Measurements from ENCODE around the gene CHRM5.

Gene CHRM5

GRCh38 chr15:34055868-34056595, 87.7 kb downstream of the CHRM5 start:
- H3K27ac Mint-ChIP-seq: no peak overlapping the region
- DNase-seq: no peak
- no peaks in the 10 kb centered on the region for H3K4me1 Mint-ChIP-seq
- no peak for TF ChIP-seq CTCF (IDR thresholded peaks at IDR 0.05)
- H3K4me3 Mint-ChIP-seq: no peak overlapping the region
- peaks cover 3% of the 10 kb centered on the region for H3K36me3 Mint-ChIP-seq (ENCODE audit: low read depth)
- peaks cover 33% of the 10 kb centered on the region for H3K9me3 Mint-ChIP-seq
- H3K27me3 Mint-ChIP-seq (ENCODE audit: low read depth, poor library complexity): peaks cover 13% of the 10 kb centered on the region

- no peaks in the 10 kb centered on the region for H3K4me1 Mint-ChIP-seq
- peaks cover 24% of the 10 kb centered on the region for H3K9me3 Mint-ChIP-seq
- no peak for TF ChIP-seq CTCF (IDR thresholded peaks at IDR 0.05)
- no peak overlapping the region for H3K4me3 Mint-ChIP-seq
- no peak for DNase-seq
- no peak overlapping the region for H3K27ac Mint-ChIP-seq
- peaks cover 8% of the 10 kb centered on the region for H3K27me3 Mint-ChIP-seq (ENCODE audit: low read depth, poor library complexity)
- H3K36me3 Mint-ChIP-seq (ENCODE audit: low read depth): no peaks in the 10 kb centered on the region
These were observed 88.6 kb downstream of the CHRM5 start for GRCh38 chr15:34056911-34057310.

GRCh38 chr15:34059476-34059875, 91.2 kb downstream of the CHRM5 start:
- TF ChIP-seq CTCF (IDR thresholded peaks at IDR 0.05): no peak
- Mint-ChIP-seq H3K4me1 (no peaks in the 10 kb centered on the region), H3K9me3 (peaks cover 1% of the 10 kb centered on the region), H3K27me3 (ENCODE audit: low read depth, poor library complexity) (peaks cover 7% of the 10 kb centered on the region), H3K27ac (no peak overlapping the region), H3K36me3 (ENCODE audit: low read depth) (no peaks in the 10 kb centered on the region), H3K4me3 (no peak overlapping the region)
- DNase-seq: no peak

GRCh38 chr15:34059946-34060345, 91.6 kb downstream of the CHRM5 start:
- H3K9me3 Mint-ChIP-seq: no peaks in the 10 kb centered on the region
- H3K27me3 Mint-ChIP-seq (ENCODE audit: low read depth, poor library complexity): peaks cover 7% of the 10 kb centered on the region
- no peak overlapping the region for H3K27ac Mint-ChIP-seq
- no peak overlapping the region for H3K4me3 Mint-ChIP-seq
- H3K36me3 Mint-ChIP-seq (ENCODE audit: low read depth): no peaks in the 10 kb centered on the region
- no peaks in the 10 kb centered on the region for H3K4me1 Mint-ChIP-seq
- no peak for TF ChIP-seq CTCF (IDR thresholded peaks at IDR 0.05)
- no peak for DNase-seq

- Mint-ChIP-seq H3K4me1 (no peaks in the 10 kb centered on the region), H3K9me3 (no peaks in the 10 kb centered on the region), H3K36me3 (ENCODE audit: low read depth) (no peaks in the 10 kb centered on the region), H3K27ac (no peak overlapping the region), H3K27me3 (ENCODE audit: low read depth, poor library complexity) (peaks cover 9% of the 10 kb centered on the region), H3K4me3 (no peak overlapping the region)
- no peak for DNase-seq
- TF ChIP-seq CTCF (IDR thresholded peaks at IDR 0.05): no peak
These were observed 96.1 kb downstream of the CHRM5 start for GRCh38 chr15:34064438-34064837.

- Mint-ChIP-seq H3K9me3 (no peaks in the 10 kb centered on the region), H3K36me3 (ENCODE audit: low read depth) (no peaks in the 10 kb centered on the region), H3K27ac (no peak overlapping the region), H3K27me3 (ENCODE audit: low read depth, poor library complexity) (peaks cover 8% of the 10 kb centered on the region), H3K4me1 (no peaks in the 10 kb centered on the region), H3K4me3 (no peak overlapping the region)
- no peak for DNase-seq
- TF ChIP-seq CTCF (IDR thresholded peaks at IDR 0.05): no peak
These were observed 97.0 kb downstream of the CHRM5 start for GRCh38 chr15:34065261-34065660.
